ENCODE results near the gene CCDC136.

GRCh38 chr7:128774921-128775320 lies 16.8 kb upstream of the CCDC136 start:
- TF ChIP-seq POLR2A (IDR thresholded peaks at IDR 0.05) (no peak), EP300 (IDR thresholded peaks at IDR 0.05) (no peak)
- TF ChIP-seq, protein P1, sequence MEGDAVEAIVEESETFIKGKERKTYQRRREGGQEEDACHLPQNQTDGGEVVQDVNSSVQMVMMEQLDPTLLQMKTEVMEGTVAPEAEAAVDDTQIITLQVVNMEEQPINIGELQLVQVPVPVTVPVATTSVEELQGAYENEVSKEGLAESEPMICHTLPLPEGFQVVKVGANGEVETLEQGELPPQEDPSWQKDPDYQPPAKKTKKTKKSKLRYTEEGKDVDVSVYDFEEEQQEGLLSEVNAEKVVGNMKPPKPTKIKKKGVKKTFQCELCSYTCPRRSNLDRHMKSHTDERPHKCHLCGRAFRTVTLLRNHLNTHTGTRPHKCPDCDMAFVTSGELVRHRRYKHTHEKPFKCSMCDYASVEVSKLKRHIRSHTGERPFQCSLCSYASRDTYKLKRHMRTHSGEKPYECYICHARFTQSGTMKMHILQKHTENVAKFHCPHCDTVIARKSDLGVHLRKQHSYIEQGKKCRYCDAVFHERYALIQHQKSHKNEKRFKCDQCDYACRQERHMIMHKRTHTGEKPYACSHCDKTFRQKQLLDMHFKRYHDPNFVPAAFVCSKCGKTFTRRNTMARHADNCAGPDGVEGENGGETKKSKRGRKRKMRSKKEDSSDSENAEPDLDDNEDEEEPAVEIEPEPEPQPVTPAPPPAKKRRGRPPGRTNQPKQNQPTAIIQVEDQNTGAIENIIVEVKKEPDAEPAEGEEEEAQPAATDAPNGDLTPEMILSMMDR (IDR thresholded peaks at IDR 0.05): no peak

Data from tibial nerve (tissue), 4 donors.